ENCODE measurements around the gene FBXO28. TPM values are rescaled to one million over a fixed set of nuclear protein-coding genes. Genes with fewer than 3 reads are reported as not detected.

Gene FBXO28
- total RNA-seq, 4 donors from 2014 or later = 32.5 to 64.7 (median 35.4) TPM

- 80 to 81% methylated on average over 5 of the region's 5 CpGs for WGBS, 2 donors
These were observed 59.6 kb downstream of the FBXO28 start for GRCh38 chr1:224173523-224173922.

GRCh38 chr1:224175617-224176016 lies 61.7 kb downstream of the FBXO28 start:
- TF ChIP-seq POLR2A (IDR thresholded peaks at IDR 0.05) = no peak
- TF ChIP-seq CTCF (IDR thresholded peaks at IDR 0.05) = no peak
- H3K36me3 ChIP-seq = no peaks in the 10 kb centered on the region
- DNase-seq = peak in 1 of 2 donors; percentile 10
- no peaks in the 10 kb centered on the region for H3K4me1 ChIP-seq
- H3K27ac ChIP-seq = no peak overlapping the region
- H3K4me3 ChIP-seq (replicated peaks in 1 of 3) = no peak overlapping the region
- no peaks in the 10 kb centered on the region for H3K27me3 ChIP-seq
- WGBS, 2 donors = 18 to 21% methylated on average over 21 of the region's 21 CpGs
- intact Hi-C loops (cut with DNase I) = loop anchor here (10.0 kb wide), 1 partner anchor 149 kb away; no protein-coding TSS in a partner anchor
- no peaks in the 10 kb centered on the region for H3K9me3 ChIP-seq

More at GRCh38 chr1:224173523-224173922, 59.6 kb downstream of the FBXO28 start:
- H3K4me1 ChIP-seq = no peaks in the 10 kb centered on the region
- no peak overlapping the region for H3K27ac ChIP-seq
- DNase-seq = no peak
- H3K27me3 ChIP-seq = no peaks in the 10 kb centered on the region
- intact Hi-C loops (cut with DNase I) = loop anchor here (10.0 kb wide), 1 partner anchor 151 kb away; no protein-coding TSS in a partner anchor
- H3K36me3 ChIP-seq = no peaks in the 10 kb centered on the region
- no peaks in the 10 kb centered on the region for H3K9me3 ChIP-seq
- no peak for TF ChIP-seq POLR2A (IDR thresholded peaks at IDR 0.05)
- no peak for TF ChIP-seq CTCF (IDR thresholded peaks at IDR 0.05)
- H3K4me3 ChIP-seq (replicated peaks in 1 of 3) = no peak overlapping the region

GRCh38 chr1:224177356-224177999 lies 63.6 kb downstream of the FBXO28 start:
- DNase-seq = no peak
- TF ChIP-seq CTCF (IDR thresholded peaks at IDR 0.05) (no peak), POLR2A (IDR thresholded peaks at IDR 0.05) (no peak)
- H3K27me3 ChIP-seq = no peaks in the 10 kb centered on the region
- WGBS, 2 donors = 91 to 98% methylated on average over 9 of the region's 9 CpGs
- intact Hi-C loops (cut with DNase I) = loop anchor here (10.0 kb wide), 1 partner anchor 147 kb away; no protein-coding TSS in a partner anchor
- H3K4me1 ChIP-seq = peaks cover 0 to 5% of the 10 kb centered on the region in 2 donors
- H3K27ac ChIP-seq = no peak overlapping the region
- no peaks in the 10 kb centered on the region for H3K9me3 ChIP-seq
- H3K36me3 ChIP-seq = no peaks in the 10 kb centered on the region
- H3K4me3 ChIP-seq (replicated peaks in 1 of 3) = no peak overlapping the region

GRCh38 chr1:224178894-224179293 lies 65.0 kb downstream of the FBXO28 start:
- intact Hi-C loops (cut with DNase I) = loop anchor here (10.0 kb wide), 1 partner anchor 146 kb away; no protein-coding TSS in a partner anchor
- Histone ChIP-seq H3K4me3 (replicated peaks in 1 of 3) (no peak overlapping the region), H3K36me3 (no peaks in the 10 kb centered on the region), H3K27ac (no peak overlapping the region), H3K27me3 (no peaks in the 10 kb centered on the region), H3K9me3 (no peaks in the 10 kb centered on the region), H3K4me1 (peaks cover 0 to 5% of the 10 kb centered on the region in 2 donors)
- WGBS, 2 donors = 88 to 91% methylated on average over 5 of the region's 5 CpGs
- no peak for DNase-seq
- TF ChIP-seq CTCF (IDR thresholded peaks at IDR 0.05) (no peak), POLR2A (IDR thresholded peaks at IDR 0.05) (no peak)

- no peak for TF ChIP-seq CTCF (IDR thresholded peaks at IDR 0.05)
- TF ChIP-seq POLR2A (IDR thresholded peaks at IDR 0.05) = no peak
- 93 to 95% methylated on average over 11 of the region's 11 CpGs for WGBS, 2 donors
- no peak overlapping the region for H3K4me3 ChIP-seq (replicated peaks in 1 of 3)
- DNase-seq = no peak
- intact Hi-C loops (cut with DNase I) = no loop called here
- no peak overlapping the region for H3K27ac ChIP-seq
- no peaks in the 10 kb centered on the region for H3K36me3 ChIP-seq
- H3K9me3 ChIP-seq = no peaks in the 10 kb centered on the region
- no peaks in the 10 kb centered on the region for H3K27me3 ChIP-seq
- H3K4me1 ChIP-seq = peaks cover 7 to 22% of the 10 kb centered on the region in 2 donors
These were observed 67.0 kb downstream of the FBXO28 start for GRCh38 chr1:224180783-224181452.
